ENCODE data around the gene RNF19B. TPM values are rescaled to one million over a fixed set of nuclear protein-coding genes. Genes with fewer than 3 reads are reported as not detected.
"Not testable (repeated sequence)": the region's sequence is repeated elsewhere in the genome, so short reads cannot be mapped to it uniquely, and the experiment has no call there.

Gene RNF19B
- total RNA-seq, 4 donors from 2014 or later = 15.0 to 38.8 (median 29.2) TPM

- DNase-seq (ENCODE audit: low spot score) = no peak
- ATAC-seq (ENCODE audit: low FRiP score) = no peak
- no peak for TF ChIP-seq CTCF (IDR thresholded peaks at IDR 0.05)
Measured at GRCh38 chr1:33001282-33001681, 36.7 kb upstream of the RNF19B start.

GRCh38 chr1:33000427-33001026, 35.9 kb upstream of the RNF19B start:
- TF ChIP-seq CTCF (IDR thresholded peaks at IDR 0.05) = no peak
- no peak for ATAC-seq (ENCODE audit: low FRiP score)
- no peak for DNase-seq (ENCODE audit: low spot score)

- ATAC-seq (ENCODE audit: low FRiP score) (no peak), DNase-seq (ENCODE audit: low spot score) (no peak)
- no peak for TF ChIP-seq CTCF (IDR thresholded peaks at IDR 0.05)
Measured at GRCh38 chr1:32998997-32999396, 34.4 kb upstream of the RNF19B start.

- no peak for TF ChIP-seq CTCF (IDR thresholded peaks at IDR 0.05)
- ATAC-seq (ENCODE audit: low FRiP score) (no peak), DNase-seq (ENCODE audit: low spot score) (no peak)
Measured at GRCh38 chr1:32998064-32998463, 33.5 kb upstream of the RNF19B start.

GRCh38 chr1:32997381-32997891, 32.8 kb upstream of the RNF19B start:
- no peak for DNase-seq (ENCODE audit: low spot score)
- peak; percentile 88 for ATAC-seq (ENCODE audit: low FRiP score)
- TF ChIP-seq CTCF (IDR thresholded peaks at IDR 0.05) = no peak

GRCh38 chr1:32993324-32993636, 28.7 kb upstream of the RNF19B start:
- DNase-seq (ENCODE audit: low spot score); ATAC-seq (ENCODE audit: low FRiP score): not testable (repeated sequence)

- DNase-seq (ENCODE audit: low spot score) (peak; percentile 48), ATAC-seq (ENCODE audit: low FRiP score) (peak; percentile 62)
- no peak for TF ChIP-seq CTCF (IDR thresholded peaks at IDR 0.05)
Measured at GRCh38 chr1:32992489-32993323, 28.1 kb upstream of the RNF19B start.
